GM13977 (cell line): Measurements from ENCODE around the gene CAMKK1.

Source experiments
- DNase-seq: peaks from one replicate; pipeline ENCODE4 v3.0.0; 2012; ENCODE audit warnings: low spot score
- in situ Hi-C: fragments of 300-500 bp; cut with MboI; formaldehyde crosslinking; loops from one replicate; pipeline ENCODE4 v1.12.0; 2022; ENCODE audit warnings: low sequenced_read_pairs, low pct_unique_long_range_greater_than_20kb, mixed read lengths, inconsistent platforms; ENCODE audit not compliant: unreplicated experiment
- TF ChIP-seq, protein P1 (sequence below): IDR thresholded peaks from 2 replicates; pipeline ENCODE4 v1.5.1; 2012; ENCODE audit warnings: mild to moderate bottlenecking, control low read depth; ENCODE audit not compliant: insufficient read depth; ENCODE audit errors: extremely low read depth, missing control alignments

CAMKK1 gene

DNA sequence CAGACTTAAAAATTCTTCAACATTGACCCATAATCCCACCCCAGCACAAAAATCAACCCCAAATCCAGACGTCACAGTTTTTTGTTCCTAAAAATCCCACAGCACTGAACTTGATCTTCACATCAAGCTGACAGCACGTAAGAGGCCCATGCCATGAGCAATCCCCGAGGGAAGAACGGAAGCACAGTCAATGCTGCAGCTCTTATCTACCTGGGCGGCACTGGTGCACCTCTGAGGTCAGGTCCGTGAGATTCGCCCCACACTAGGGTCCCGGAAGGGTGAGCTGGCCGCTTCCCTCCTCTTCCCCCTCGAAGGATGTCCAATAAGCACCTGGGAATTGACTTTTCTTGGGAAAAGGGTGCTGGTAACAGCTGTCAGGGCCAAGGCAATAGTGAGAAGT is 80.6 kb downstream of the CAMKK1 start:
- in situ Hi-C loops, result no loop called here
- TF ChIP-seq, protein P1, sequence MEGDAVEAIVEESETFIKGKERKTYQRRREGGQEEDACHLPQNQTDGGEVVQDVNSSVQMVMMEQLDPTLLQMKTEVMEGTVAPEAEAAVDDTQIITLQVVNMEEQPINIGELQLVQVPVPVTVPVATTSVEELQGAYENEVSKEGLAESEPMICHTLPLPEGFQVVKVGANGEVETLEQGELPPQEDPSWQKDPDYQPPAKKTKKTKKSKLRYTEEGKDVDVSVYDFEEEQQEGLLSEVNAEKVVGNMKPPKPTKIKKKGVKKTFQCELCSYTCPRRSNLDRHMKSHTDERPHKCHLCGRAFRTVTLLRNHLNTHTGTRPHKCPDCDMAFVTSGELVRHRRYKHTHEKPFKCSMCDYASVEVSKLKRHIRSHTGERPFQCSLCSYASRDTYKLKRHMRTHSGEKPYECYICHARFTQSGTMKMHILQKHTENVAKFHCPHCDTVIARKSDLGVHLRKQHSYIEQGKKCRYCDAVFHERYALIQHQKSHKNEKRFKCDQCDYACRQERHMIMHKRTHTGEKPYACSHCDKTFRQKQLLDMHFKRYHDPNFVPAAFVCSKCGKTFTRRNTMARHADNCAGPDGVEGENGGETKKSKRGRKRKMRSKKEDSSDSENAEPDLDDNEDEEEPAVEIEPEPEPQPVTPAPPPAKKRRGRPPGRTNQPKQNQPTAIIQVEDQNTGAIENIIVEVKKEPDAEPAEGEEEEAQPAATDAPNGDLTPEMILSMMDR, result no peak
- DNase-seq, result no peak
